Measurements from ENCODE around the gene IL36B.

The IL36B gene

DNA sequence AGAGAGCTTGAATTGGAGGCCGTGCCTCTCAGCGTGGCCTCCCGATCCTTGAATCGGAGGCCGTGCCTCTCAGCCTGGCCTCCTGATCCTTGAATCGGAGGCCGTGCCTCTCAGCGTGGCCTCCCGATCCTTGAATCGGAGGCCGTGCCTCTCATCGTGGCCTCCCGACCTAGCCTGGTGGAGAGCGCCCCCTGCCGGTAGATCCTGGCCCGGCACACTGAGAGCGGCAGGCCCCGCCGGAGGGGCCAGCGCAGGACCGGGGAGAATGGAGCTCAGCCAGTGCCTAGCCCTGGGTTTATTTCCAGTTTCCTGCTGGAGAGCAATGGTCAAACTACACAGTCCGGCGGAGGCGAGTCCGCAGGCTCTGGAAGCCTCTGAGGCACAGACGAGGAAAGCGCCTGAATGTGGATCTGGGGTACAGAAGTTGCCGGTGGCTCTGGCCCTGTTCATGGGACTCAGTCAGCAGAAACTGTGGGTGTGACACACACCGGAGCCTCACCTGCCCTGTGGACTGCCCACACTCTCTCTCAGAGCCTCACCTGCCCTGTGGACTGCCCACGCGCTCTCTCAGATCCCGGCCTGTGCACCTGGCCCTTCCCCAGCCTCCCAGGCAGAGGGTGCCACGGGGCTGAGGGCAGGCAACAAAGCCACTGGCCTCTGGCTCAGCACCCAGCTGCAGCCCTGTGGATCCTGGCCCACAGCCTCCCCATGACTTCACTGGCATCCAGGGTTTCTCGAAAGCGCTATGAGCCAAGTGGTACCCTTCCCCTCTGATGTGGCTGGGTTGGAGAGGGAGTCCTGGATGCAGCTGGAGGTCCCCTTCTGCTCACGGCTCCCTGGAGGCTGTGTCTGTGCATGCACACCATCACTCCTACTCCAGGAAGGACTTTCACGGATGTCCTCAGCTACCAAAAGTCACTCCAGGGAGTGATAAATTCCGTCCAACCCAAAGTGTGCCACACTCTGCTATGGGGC, 1.5 kb downstream of the IL36B start:
- DNase-seq: no peak

- no peak for DNase-seq
These were observed 6.2 kb downstream of the IL36B start for GRCh38 chr2:113046465-113046864.

- DNase-seq: no peak
These were observed 10.8 kb downstream of the IL36B start for GRCh38 chr2:113041871-113042270.

DNA sequence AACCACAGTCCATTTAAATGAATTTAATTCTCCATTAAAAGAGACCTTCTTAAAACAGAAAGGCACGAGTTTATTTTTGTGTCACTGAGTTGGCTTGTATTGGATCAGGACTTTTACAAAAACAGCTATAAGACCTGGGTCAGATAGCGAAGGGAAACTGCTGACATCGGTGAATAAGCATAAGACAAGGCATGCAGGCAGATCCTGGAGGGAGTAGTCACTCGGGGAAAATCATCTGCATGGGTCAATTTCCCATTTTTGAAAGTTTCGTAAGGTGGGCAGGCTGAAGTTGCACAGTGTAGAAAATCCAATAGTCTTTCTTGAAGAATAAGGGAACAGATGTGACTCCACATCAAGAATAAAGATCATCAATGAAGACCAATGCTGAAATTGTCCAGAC, 12.9 kb downstream of the IL36B start:
- no peak for DNase-seq

GRCh38 chr2:113039158-113039557, 13.5 kb downstream of the IL36B start:
- DNase-seq: no peak

DNA sequence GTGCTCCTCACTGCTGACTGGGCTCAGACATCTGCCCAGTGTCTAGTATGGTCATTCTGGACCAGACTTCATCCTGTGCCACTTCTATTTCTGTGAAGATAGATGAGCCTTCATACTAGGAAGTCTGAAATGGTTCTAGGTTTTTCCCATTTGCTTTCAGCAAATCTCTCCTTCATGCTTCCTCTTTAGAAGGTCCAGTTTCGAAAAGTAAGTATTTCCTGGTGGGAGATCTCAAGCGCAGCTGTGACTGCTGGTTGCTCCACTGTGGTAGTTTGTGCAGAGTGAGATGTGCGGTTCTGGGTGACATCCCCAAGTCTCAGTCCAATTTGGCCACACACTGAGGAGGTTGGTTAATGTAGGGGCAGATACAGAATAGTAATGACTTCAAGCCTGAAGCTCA, 14.4 kb downstream of the IL36B start:
- no peak for DNase-seq

DNA sequence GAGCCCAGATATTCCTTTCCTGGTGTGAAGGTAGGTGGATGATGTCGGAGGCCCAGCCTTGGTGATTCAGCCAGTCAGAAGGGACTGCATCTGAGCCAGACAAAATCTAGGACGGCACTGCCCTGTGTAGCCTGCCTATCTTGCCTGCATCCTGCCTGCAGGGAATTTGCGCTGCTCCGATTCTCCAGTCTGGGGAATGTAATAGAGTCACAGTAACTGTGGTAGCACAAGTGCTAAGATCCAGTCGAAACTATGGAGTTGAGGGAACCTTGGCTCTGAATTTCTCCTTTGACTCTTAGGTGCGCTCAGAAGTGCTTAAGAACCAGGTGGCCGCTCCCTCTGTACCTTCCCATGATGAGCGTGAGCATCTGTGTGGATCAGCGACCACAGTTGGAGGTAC, 15.9 kb downstream of the IL36B start:
- DNase-seq: no peak

DNA sequence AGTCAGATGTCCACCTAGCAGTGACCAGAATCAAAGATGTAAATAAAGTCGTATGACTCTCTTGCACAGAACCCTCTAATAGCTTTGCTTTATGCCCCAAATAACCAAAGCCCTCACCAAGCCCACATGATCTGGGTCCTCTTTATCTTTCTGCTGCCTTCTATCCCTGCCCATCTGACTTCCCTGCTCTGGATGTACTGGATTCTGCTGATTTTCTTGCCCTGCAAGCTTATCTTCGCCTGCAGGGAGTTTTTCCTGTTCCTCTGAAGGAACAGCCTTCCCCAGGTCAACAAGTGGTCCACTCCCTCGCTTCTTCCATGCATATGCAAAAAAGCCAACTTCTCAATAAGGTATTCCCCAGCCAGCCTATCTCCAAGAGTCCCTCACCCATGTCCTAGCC, 18.7 kb downstream of the IL36B start:
- no peak for DNase-seq

GRCh38 chr2:113032737-113033136, 19.9 kb downstream of the IL36B start:
- no peak for DNase-seq

- DNase-seq: no peak
These were observed 24.6 kb downstream of the IL36B start for GRCh38 chr2:113028112-113028511.

- DNase-seq: no peak
These were observed 25.0 kb downstream of the IL36B start for GRCh38 chr2:113027691-113028090.

DNA sequence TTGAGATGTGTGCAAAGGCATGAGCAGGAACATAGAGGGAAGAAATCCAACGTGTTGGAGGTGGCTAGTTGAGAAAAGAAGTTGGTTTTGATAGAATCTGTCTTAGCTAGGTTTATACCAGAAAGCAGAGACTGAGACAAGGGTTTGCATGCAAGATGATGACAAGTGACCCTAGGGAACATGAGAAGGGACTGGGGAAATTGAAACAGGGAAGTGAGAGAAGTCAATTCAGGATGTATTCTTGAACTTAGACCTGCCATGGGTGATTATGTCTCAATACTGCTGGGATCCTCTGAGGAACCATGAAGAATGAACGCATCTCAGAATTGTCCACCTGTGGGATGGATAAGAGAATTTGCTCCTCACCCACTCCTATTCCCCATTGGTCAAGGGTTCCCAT, 26.9 kb downstream of the IL36B start:
- no peak for DNase-seq

- no peak for DNase-seq
These were observed 27.9 kb downstream of the IL36B start for GRCh38 chr2:113024764-113025163.

DNA sequence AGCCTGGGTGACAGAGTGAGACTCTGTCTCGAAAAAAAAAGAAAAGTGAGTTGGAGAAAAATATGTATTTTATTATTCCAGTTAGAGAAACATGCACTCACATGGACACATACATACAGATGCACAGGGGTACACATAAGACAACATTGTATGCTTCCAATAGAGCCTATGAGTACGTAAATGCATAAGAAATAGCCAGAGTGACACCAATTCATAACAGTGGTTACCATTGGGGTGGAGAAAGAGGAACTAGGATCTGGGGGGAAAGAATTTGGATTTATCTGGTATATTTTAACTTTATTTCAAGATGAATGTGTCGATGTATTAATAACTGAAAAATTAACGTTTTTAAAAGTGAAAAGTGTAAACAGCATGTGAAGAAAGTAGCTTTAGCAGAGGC, 31.4 kb downstream of the IL36B start:
- DNase-seq: no peak

DNA sequence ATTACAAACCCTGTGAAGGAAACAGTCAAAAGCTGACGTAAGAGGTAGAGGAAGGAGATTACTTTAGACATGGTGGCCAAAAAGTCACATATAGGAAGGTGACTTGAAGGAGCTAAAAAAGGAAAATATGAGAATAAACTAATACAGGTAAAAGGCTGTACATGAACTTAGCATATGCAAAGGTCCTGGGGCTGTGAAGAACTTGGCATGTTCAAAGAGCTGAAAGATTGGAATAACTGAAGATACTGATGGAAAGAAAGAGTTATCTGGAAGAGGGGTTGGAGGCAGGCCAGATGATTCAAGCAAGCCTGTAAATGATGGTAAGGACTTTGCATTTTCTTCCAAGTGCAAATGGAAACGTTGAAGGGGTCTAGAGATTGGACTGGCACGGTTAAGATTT, 34.2 kb downstream of the IL36B start:
- DNase-seq: no peak

DNA sequence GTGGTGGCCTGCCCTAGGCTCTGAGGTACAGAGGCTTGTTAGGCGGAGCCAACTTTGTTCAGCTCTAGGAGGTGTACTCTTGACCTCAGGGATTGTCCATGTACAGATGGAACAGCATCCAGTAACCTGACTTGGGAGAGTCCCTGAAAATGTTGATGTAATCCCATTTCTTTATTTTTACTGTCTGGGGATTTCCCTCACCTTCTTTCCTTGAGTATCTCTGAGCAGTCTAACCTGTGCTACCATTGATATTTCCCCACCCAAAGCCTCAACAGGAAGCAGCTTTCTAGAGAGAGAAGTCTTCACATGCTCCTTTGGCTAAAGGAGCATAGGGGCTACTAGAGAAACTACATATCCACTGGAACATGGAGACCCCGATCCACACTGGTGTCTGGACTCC, 37.0 kb downstream of the IL36B start:
- no peak for DNase-seq

DNA sequence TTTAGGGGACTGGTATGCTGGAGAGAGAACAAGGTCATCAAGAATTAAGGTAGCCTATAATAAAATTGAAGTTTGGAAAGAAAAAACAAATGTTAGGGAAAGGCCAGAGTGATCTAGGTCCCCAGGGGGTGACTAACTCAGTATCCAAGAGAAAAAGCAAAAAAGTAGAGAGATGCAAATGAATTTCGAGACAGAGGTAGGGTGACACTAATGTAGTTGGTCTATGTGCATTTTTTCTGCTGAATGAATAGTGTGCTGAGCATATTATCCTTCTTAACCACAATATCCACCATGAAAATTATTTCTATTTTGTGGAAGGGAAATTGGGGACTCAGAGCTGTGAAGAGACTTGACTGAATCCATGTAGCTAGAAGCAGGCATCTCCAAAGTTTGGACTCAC, 37.6 kb downstream of the IL36B start:
- DNase-seq: no peak

DNA sequence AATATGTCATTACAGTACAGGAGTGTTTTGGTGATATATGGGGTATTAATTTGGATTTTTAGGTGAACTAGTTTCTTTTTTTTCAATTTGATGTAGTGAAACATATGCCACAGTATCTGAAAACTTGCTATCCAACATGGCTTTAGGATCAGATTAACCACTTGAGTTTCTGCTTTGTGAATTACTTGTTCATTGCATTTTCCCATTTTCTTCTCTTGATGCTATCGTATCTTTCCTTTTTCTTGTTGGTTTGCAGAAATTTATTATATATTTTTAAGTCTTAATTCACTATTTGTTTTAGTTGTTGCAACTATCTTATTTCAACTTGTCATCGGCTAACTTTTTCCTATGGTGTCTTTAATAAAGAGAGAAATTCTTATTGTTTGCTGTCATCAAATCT, 38.6 kb downstream of the IL36B start:
- DNase-seq: no peak

GRCh38 chr2:113013336-113013661, 39.4 kb downstream of the IL36B start:
- no peak for DNase-seq

GRCh38 chr2:113012436-113013335, 40.0 kb downstream of the IL36B start:
- no peak for DNase-seq

DNA sequence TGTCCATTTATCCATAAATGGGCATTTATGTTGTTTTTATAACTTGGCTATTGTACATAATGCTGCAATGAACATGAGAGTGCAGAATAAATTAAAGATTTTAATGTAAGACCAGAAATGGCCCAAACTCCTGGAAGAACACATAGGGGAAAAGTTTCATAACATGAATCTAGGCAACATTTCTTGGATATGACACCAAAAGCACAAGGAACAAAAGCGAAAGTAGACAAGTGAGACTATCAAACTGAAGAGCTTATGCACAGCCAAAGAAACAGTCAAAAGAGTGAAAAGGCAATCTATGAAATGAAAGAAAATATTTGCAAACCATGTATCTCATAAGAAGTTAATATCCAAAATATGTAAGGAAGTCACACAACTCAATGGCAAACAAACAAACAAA, 41.6 kb downstream of the IL36B start:
- DNase-seq: no peak

DNA sequence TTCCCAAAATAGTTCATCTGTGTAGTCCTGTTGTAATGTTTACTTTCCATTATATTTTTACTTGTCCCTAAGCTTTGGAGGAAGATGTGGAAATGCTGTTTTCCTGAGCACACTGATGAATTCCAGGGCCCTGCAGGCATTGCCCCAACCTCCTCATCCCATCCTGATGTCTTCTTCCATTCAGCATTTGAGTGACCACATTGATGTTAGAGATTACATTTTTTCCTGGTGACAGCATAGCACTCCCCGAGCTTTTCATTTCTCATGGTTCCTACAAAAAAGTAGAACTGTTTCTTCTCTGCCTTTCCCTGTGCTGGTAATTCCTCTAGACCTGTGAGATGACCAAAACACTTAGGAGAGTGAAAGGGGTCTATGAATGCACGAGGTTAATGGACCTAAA, 42.6 kb downstream of the IL36B start:
- no peak for DNase-seq

DNA sequence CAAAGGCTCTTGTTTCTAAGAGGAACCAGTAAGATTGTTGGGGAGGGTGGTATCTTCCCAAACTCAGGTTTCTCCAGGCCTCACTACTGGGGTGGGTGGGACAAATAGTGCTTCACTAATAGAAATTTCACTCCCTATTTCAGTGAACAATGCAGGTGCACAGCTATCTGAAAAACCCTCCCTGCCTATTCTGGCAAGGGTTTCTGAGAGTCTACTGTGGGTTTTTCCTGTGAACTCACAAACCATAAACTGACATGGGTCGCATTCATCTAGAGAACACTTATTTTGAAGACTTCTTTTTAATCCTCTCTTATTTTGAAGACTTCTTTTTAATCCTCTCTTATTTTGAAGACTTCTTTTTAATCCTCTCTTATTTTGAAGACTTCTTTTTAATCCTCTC, 43.0 kb downstream of the IL36B start:
- no peak for DNase-seq

GRCh38 chr2:113007250-113007649, 45.4 kb downstream of the IL36B start:
- DNase-seq: no peak

Measured in NCI-H748 treated with DMSO at 0.1 percent for 48 hours (cell line).